Prostate gland (tissue), 2 donors: ENCODE measurements around the gene GRB7. TPM values are rescaled to one million over a fixed set of nuclear protein-coding genes. Genes with fewer than 3 reads are reported as not detected.

Source experiments
- DNase-seq: peaks from one replicate; pipeline ENCODE4 v3.0.0-alpha.2; 2019; ENCODE audit warnings: low spot score
- H3K27ac ChIP-seq, 2 donors: fragments of 200-600 bp; sonication (generic); 2 replicates each; pipeline ENCODE4 v1.5.1; 2017 to 2019
- H3K27me3 ChIP-seq: fragments of 200-600 bp; sonication (generic); replicated peaks from 2 replicates; pipeline ENCODE4 v1.5.1; 2019; ENCODE audit not compliant: insufficient read depth
- H3K36me3 ChIP-seq, 2 donors: fragments of 200-600 bp; sonication (generic); 1 replicate in 1 of 2; 2 replicates in 1 of 2; pipeline versions ENCODE4 v1.5.1 to v1.8.1; 2017 to 2019
- H3K4me1 ChIP-seq: fragments of 200-600 bp; sonication (generic); replicated peaks from 2 replicates; pipeline ENCODE4 v1.5.1; 2019
- H3K4me3 ChIP-seq, 2 donors: fragments of 200-600 bp; sonication (generic); 2 replicates each; pipeline ENCODE4 v1.5.1; 2017 to 2019
- H3K9me3 ChIP-seq: fragments of 200-600 bp; sonication (generic); 2 replicates; pipeline ENCODE4 v1.5.1; 2017
- CTCF ChIP-seq, 4 experiments: fragments of 200-600 bp in 2 of 4; fragments of 450-650 bp in 2 of 4; sonication (generic) in 2 of 4; IDR thresholded peaks; 1 replicate in 3 of 4; 2 replicates in 1 of 4; pipeline ENCODE4 v1.5.1; 2016 to 2019; ENCODE audit warnings: antibody characterized with exemption in 4 of 4, mild to moderate bottlenecking in 2 of 4, moderate library complexity in 2 of 4
- POLR2A ChIP-seq: fragments of 450-650 bp; IDR thresholded peaks from one replicate; pipeline ENCODE4 v1.6.1; 2016; ENCODE audit warnings: antibody characterized with exemption, mild to moderate bottlenecking
- POLR2AphosphoS5 ChIP-seq: sonication (generic); formaldehyde crosslinking; IDR thresholded peaks from one replicate; pipeline ENCODE4 v1.6.1; 2017; ENCODE audit warnings: antibody characterized with exemption
- WGBS: methylation state at CpG from one replicate; pipeline ENCODE4 v1.1.5; 2018; 5-methylcytosine and 5-hydroxymethylcytosine counted together
- intact Hi-C: fragments of 100-400 bp; cut with DNase I; formaldehyde crosslinking; loops from one replicate; pipeline ENCODE4 v1.14.2; 2022
- total RNA-seq, 2 donors: library from RNA; depleted of rRNA; stranded (reverse); fragments of >200 nt; gene quantifications; one replicate each; pipeline ENCODE4 v1.1.0, GENCODE V29; 2016

GRB7 gene
- total RNA-seq, 2 donors from 2014 or later, result 25.7 to 32.6 TPM

GRCh38 chr17:39716073-39716818 lies 21.5 kb upstream of the GRB7 start:
- Histone ChIP-seq H3K36me3 (peaks cover 5 to 8% of the 10 kb centered on the region in 2 donors), H3K4me1 (peaks cover 15% of the 10 kb centered on the region), H3K9me3 (no peaks in the 10 kb centered on the region), H3K4me3 (no peak overlapping the region), H3K27me3 (no peaks in the 10 kb centered on the region), H3K27ac (peak overlapping the region; percentile 82 to 88)
- WGBS, result 55% methylated on average over 13 of the region's 15 CpGs
- TF ChIP-seq POLR2AphosphoS5, result no peak
- no peak for TF ChIP-seq CTCF (IDR thresholded peaks at IDR 0.05)
- no peak for TF ChIP-seq POLR2A
- DNase-seq, result no peak
- intact Hi-C loops, result no loop called here

- Histone ChIP-seq H3K4me1 (peaks cover 15% of the 10 kb centered on the region), H3K27me3 (no peaks in the 10 kb centered on the region), H3K27ac (peak overlapping the region; percentile 82 to 88), H3K4me3 (no peak overlapping the region), H3K36me3 (peaks cover under 1 to 2% of the 10 kb centered on the region in 2 donors), H3K9me3 (no peaks in the 10 kb centered on the region)
- WGBS, result 61% methylated on average over 11 of the region's 11 CpGs
- intact Hi-C loops, result no loop called here
- TF ChIP-seq POLR2AphosphoS5 (peak; percentile 88), CTCF (IDR thresholded peaks at IDR 0.05) (no peak)
- DNase-seq, result peak; percentile 81
These were observed 20.7 kb upstream of the GRB7 start for GRCh38 chr17:39716879-39717536.

- H3K27me3 ChIP-seq, result no peaks in the 10 kb centered on the region
- no peaks in the 10 kb centered on the region for H3K9me3 ChIP-seq
- peaks cover 15% of the 10 kb centered on the region for H3K4me1 ChIP-seq
- 83% methylated on average over 6 of the region's 6 CpGs for WGBS
- no peak for DNase-seq
- peak overlapping the region in 1 of 2 donors; percentile 82 for H3K27ac ChIP-seq
- intact Hi-C loops, result no loop called here
- H3K4me3 ChIP-seq, result no peak overlapping the region
- no peaks in the 10 kb centered on the region for H3K36me3 ChIP-seq
- no peak for TF ChIP-seq POLR2AphosphoS5
- TF ChIP-seq CTCF (IDR thresholded peaks at IDR 0.05), result no peak
- no peak for TF ChIP-seq POLR2A
These were observed 20.1 kb upstream of the GRB7 start for GRCh38 chr17:39717660-39718059.

- TF ChIP-seq POLR2AphosphoS5 (no peak), POLR2A (no peak), CTCF (IDR thresholded peaks at IDR 0.05) (no peak)
- H3K36me3 ChIP-seq, result peaks cover 0 to 4% of the 10 kb centered on the region in 2 donors
- WGBS, result 87% methylated on average over 7 of the region's 7 CpGs
- no peak for DNase-seq
- no peak overlapping the region for H3K27ac ChIP-seq
- intact Hi-C loops, result no loop called here
- H3K4me3 ChIP-seq, result no peak overlapping the region
- no peaks in the 10 kb centered on the region for H3K27me3 ChIP-seq
- H3K4me1 ChIP-seq, result peaks cover 15% of the 10 kb centered on the region
- no peaks in the 10 kb centered on the region for H3K9me3 ChIP-seq
These were observed 18.0 kb upstream of the GRB7 start for GRCh38 chr17:39719563-39720355.
